AG09309 (cell line): ENCODE results near the gene SCNN1B.
"Not testable (repeated sequence)": the region's sequence is repeated elsewhere in the genome, so short reads cannot be mapped to it uniquely, and the experiment has no call there.

Experiments
- DNase-seq: peaks from one replicate; pipeline ENCODE4 v3.0.0-alpha.2; 2010; ENCODE audit warnings: low read depth
- H3K4me3 ChIP-seq: 2 replicates; pipeline ENCODE4 v1.5.1; 2011; ENCODE audit warnings: mild to moderate bottlenecking, low read depth, low read length, moderate library complexity; ENCODE audit not compliant: control insufficient read depth
- CTCF ChIP-seq: IDR thresholded peaks from 2 replicates; pipeline ENCODE4 v1.5.1; 2011; ENCODE audit warnings: mild to moderate bottlenecking, low read depth, low read length, inconsistent platforms; ENCODE audit not compliant: insufficient read depth, control insufficient read depth; ENCODE audit errors: missing control alignments

Gene SCNN1B

DNA sequence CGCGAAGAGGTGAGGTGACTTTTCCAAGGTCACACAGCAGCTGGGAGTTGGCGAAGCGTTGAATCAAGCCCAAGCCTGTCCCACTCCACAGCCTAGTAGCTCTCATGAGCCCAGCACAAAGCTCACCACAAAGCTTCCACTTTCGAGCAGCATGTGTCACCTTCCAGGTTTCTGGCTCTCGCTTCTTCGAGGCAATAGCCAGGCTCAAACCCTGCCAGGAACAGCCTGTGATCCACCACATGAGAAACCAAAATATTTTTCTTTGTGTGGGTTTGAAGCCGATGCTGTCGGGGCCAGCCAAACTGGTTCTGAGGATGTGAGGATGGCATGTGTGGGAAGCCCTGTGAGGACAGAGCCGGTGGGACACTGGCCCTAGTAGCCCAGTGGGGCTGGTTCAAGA lies 82.8 kb downstream of the SCNN1B start:
- TF ChIP-seq CTCF = no peak
- no peak for DNase-seq
- no peak overlapping the region for H3K4me3 ChIP-seq

- H3K4me3 ChIP-seq = no peak overlapping the region
- TF ChIP-seq CTCF = no peak
- no peak for DNase-seq
Measured at GRCh38 chr16:23385441-23385840, 83.3 kb downstream of the SCNN1B start.

DNA sequence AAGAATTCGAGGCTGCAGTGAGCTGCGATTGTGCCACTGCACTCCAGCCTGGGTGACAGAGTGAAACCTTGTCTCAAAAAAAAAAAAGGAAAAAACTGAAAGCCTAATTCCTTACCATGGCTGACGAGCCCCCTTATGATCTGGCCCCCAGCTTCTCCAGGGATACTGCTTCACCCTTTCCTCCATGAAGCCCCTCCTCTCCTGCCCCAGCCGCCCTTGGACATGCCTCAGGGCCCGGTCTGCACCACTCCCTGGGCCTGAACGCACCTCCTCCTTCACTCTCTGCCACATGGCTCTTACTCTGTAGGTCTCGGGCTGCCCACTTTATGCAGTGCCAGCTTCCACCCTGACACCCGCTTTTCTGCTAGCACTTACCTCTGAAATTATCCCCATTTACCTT lies 85.6 kb downstream of the SCNN1B start:
- no peak for DNase-seq
- no peak for TF ChIP-seq CTCF
- no peak overlapping the region for H3K4me3 ChIP-seq

GRCh38 chr16:23388786-23389185 lies 86.7 kb downstream of the SCNN1B start:
- no peak for DNase-seq
- no peak for TF ChIP-seq CTCF

DNA sequence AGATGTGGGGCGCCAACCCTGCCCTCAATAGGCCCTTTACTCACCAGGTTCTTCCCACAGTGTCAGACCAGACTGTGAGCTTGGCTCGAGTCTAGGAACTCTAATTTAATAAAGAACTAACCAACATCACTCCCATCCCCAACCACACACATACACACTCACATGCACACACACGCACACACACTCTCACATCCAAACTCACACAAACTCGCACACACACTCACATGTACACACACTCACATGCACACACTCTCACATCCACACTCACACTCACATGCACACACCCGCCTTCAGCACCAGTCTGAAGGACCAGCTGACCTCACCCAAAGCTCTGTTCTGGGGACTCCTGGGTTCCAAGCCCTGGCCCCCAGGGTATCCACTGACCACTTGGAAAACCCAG lies 87.1 kb downstream of the SCNN1B start:
- no peak for TF ChIP-seq CTCF
- DNase-seq = no peak
- H3K4me3 ChIP-seq = no peak overlapping the region

More at GRCh38 chr16:23388786-23389185, 86.7 kb downstream of the SCNN1B start:
- no peak overlapping the region for H3K4me3 ChIP-seq

DNA sequence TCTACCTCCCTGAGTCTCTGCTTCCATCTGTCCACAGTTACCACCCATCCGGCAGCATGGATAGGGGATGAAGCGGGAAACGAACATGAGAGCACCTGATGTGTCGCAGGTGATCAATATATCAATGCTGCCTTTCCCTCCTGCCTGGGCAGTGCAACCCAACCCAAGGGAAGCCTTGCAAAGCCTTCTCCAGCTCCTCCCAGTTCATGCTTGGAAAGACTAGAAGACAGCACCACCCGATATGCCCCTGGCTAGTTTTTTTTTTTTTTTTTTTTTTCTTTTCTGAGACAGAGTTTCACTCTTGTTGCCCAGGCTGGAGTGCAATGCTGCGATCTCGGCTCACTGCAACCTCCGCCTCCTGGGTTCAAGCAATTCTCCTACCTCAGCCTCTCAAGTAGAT lies 87.8 kb downstream of the SCNN1B start:
- not testable (repeated sequence) for H3K4me3 ChIP-seq, DNase-seq

GRCh38 chr16:23391381-23392222 lies 89.5 kb downstream of the SCNN1B start:
- no peak for DNase-seq
- no peak for TF ChIP-seq CTCF
- H3K4me3 ChIP-seq = no peak overlapping the region
